Kidney epithelial cell (primary cell): ENCODE measurements around the gene CCND1. TPM values are rescaled to one million over a fixed set of nuclear protein-coding genes. Genes with fewer than 3 reads are reported as not detected.
"Not testable (repeated sequence)": the region's sequence is repeated elsewhere in the genome, so short reads cannot be mapped to it uniquely, and the experiment has no call there.

Source experiments
- DNase-seq: peaks from one replicate; pipeline ENCODE4 v3.0.0-alpha.2; 2010; ENCODE audit warnings: low read depth
- H3K27me3 ChIP-seq: 2 replicates; pipeline ENCODE4 v1.6.0; 2011; ENCODE audit warnings: low read length; ENCODE audit not compliant: control insufficient read depth, insufficient read depth
- H3K36me3 ChIP-seq: 2 replicates; pipeline ENCODE4 v1.5.1; 2011; ENCODE audit warnings: low read length; ENCODE audit not compliant: control insufficient read depth, insufficient read depth
- H3K4me3 ChIP-seq: 2 replicates; pipeline ENCODE4 v1.5.1; 2011; ENCODE audit warnings: low read depth, mild to moderate bottlenecking, control low read depth, low read length
- CTCF ChIP-seq: IDR thresholded peaks from 2 replicates; pipeline ENCODE4 v1.5.1; 2011; ENCODE audit warnings: mild to moderate bottlenecking, moderate library complexity, low read length, control low read depth, inconsistent platforms; ENCODE audit not compliant: insufficient read depth, poor library complexity, severe bottlenecking
- total RNA-seq: library from RNA; depleted of rRNA; stranded (reverse); fragments of >200 nt; gene quantifications from 2 replicates; pipeline ENCODE4 v1.2.3, GENCODE V29; 2015

Gene CCND1
- total RNA-seq, 1 donor from 2014 or later = 378 TPM

- H3K36me3 ChIP-seq = no peaks in the 10 kb centered on the region
- no peak for TF ChIP-seq CTCF
- peaks cover 13% of the 10 kb centered on the region for H3K27me3 ChIP-seq
- no peak for DNase-seq
- H3K4me3 ChIP-seq = no peak overlapping the region
Measured at GRCh38 chr11:69692422-69692821, 51.5 kb downstream of the CCND1 start.

DNA sequence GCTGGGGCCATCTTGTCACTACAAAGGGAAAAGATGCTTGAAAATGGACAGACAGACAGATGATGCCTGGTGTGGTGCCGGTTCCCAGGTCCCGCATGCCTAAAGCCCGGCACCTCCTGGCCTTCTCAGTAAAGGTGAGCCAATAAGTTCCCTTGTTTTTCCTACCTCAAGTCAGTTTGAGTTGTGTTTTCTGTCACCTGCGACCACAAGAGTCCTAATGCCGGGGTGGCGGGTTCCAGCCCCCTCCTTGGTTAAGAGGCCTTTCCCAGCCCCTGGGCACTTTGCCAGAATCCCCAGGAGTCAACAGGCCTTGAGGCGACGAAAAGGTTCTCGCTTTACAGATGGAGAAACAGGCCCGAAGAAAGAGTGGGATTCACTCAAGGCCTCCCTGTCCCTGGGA lies 53.8 kb downstream of the CCND1 start:
- no peak for DNase-seq
- no peak for TF ChIP-seq CTCF
- Histone ChIP-seq H3K36me3 (no peaks in the 10 kb centered on the region), H3K27me3 (peaks cover 13% of the 10 kb centered on the region), H3K4me3 (no peak overlapping the region)

GRCh38 chr11:69695581-69695980 lies 54.6 kb downstream of the CCND1 start:
- Histone ChIP-seq H3K4me3 (no peak overlapping the region), H3K36me3 (no peaks in the 10 kb centered on the region), H3K27me3 (peaks cover 13% of the 10 kb centered on the region)
- no peak for TF ChIP-seq CTCF
- no peak for DNase-seq

DNA sequence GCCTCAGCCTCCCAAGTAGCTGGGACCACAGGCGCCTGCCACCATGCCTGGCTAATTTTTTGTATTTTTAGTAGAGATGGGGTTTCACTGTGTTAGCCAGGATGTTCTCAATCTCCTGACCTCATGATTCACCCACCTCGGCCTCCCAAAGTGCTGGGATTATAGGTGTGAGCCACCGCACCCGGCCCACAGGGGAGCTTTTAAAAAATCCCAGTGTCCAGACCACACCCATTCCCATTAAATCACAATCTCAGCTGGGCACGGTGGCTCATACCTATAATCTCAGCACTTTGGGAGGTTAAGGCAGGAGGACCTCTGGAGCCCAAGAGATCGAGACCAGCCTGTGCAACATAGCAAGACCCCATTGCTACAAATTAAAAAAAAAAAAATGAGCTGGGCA lies 55.0 kb downstream of the CCND1 start:
- not testable (repeated sequence) for H3K36me3 ChIP-seq, DNase-seq, H3K4me3 ChIP-seq
- peaks cover 13% of the 10 kb centered on the region for H3K27me3 ChIP-seq

DNA sequence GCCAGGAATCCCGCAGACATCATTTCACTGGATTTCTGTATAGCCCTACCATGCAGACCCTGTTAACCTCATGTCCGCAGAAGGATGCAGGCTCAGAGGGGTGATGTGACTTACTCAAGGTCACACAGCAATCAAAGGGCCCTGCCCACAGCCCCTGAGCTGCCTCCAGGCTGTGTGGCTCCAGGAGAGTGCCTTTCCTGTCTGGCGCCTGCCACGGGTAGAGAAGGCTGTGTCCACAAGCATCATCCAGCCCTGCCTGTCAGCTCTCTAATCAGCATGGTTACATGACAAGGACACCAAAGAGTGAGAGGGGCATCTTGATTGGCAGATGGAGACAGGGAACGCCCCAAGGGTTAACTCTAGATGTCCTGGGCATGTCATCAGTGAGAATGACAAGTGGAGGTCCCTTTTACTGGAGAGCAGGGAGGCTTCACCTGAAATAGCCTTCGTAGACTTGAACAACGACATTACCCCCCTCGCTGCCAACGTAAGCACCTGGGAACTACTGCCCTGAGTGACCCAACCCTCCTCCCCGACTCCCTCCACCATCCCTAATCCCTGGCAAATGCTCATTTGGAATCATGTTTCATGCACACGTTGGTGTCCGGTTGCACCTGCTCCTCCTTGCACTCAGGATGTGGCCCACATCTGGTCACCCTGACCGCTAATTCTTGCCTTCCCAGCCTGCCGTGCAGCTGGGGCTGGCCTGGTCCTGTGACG lies 56.0 kb downstream of the CCND1 start:
- Histone ChIP-seq H3K36me3 (no peaks in the 10 kb centered on the region), H3K4me3 (no peak overlapping the region), H3K27me3 (peaks cover 21% of the 10 kb centered on the region)
- no peak for DNase-seq
- no peak for TF ChIP-seq CTCF

- H3K27me3 ChIP-seq = peaks cover 27% of the 10 kb centered on the region
- TF ChIP-seq CTCF = no peak
Measured at GRCh38 chr11:69697469-69697843, 56.5 kb downstream of the CCND1 start.

More at GRCh38 chr11:69697469-69697843, 56.5 kb downstream of the CCND1 start:
- no peaks in the 10 kb centered on the region for H3K36me3 ChIP-seq
- DNase-seq = no peak
- no peak overlapping the region for H3K4me3 ChIP-seq
